Fibroblast of lung (primary cell): ENCODE results near the gene PRRG3. TPM values are rescaled to one million over a fixed set of nuclear protein-coding genes. Genes with fewer than 3 reads are reported as not detected.

ENCODE experiments used
- DNase-seq, 2 donors: peaks; one replicate each; pipeline versions ENCODE4 v3.0.0 to v3.0.0-alpha.2; 2010; ENCODE audit warnings: low read depth in 2 of 2
- H2AFZ ChIP-seq: 2 replicates; pipeline ENCODE4 v1.5.1; 2012; ENCODE audit warnings: low read length, control low read depth, inconsistent platforms
- H3K27ac ChIP-seq: 2 replicates; pipeline ENCODE4 v1.5.1; 2011; ENCODE audit warnings: low read length, control low read depth; ENCODE audit not compliant: insufficient read depth
- H3K27me3 ChIP-seq: 2 replicates; pipeline ENCODE4 v1.5.1; 2011; ENCODE audit warnings: mild to moderate bottlenecking, low read length; ENCODE audit not compliant: control insufficient read depth, insufficient read depth
- H3K36me3 ChIP-seq: 2 replicates; pipeline ENCODE4 v1.5.1; 2011; ENCODE audit warnings: low read length; ENCODE audit not compliant: control insufficient read depth, insufficient read depth
- H3K4me1 ChIP-seq: 2 replicates; pipeline ENCODE4 v1.5.1; 2011; ENCODE audit warnings: low read length; ENCODE audit not compliant: control insufficient read depth, insufficient read depth; ENCODE audit errors: extremely low read depth
- H3K4me2 ChIP-seq: 2 replicates; pipeline ENCODE4 v1.5.1; 2011; ENCODE audit warnings: low read length, control low read depth; ENCODE audit not compliant: insufficient read depth; ENCODE audit errors: extremely low read depth
- H3K4me3 ChIP-seq, 4 experiments: fragments of 200-600 bp in 1 of 4; sonication (generic) in 1 of 4; replicated peaks in 1 of 4; 2 replicates each; pipeline ENCODE4 v1.5.1; 2011 to 2016; ENCODE audit warnings: low read length in 4 of 4, low read depth in 3 of 4, mild to moderate bottlenecking in 3 of 4, control low read depth in 2 of 4, inconsistent platforms in 1 of 4, mixed read lengths in 1 of 4; ENCODE audit not compliant: insufficient read depth in 1 of 4; ENCODE audit errors: control extremely low read depth in 1 of 4
- H3K79me2 ChIP-seq: 2 replicates; pipeline ENCODE4 v1.5.1; 2012; ENCODE audit warnings: mild to moderate bottlenecking, low read length, inconsistent platforms; ENCODE audit not compliant: control insufficient read depth, insufficient read depth
- H3K9ac ChIP-seq: 2 replicates; pipeline ENCODE4 v1.5.1; 2011; ENCODE audit warnings: mild to moderate bottlenecking, low read length, control low read depth; ENCODE audit not compliant: insufficient read depth
- H3K9me3 ChIP-seq: 2 replicates; pipeline ENCODE4 v1.5.1; 2012; ENCODE audit warnings: low read depth, low read length; ENCODE audit not compliant: control insufficient read depth, insufficient read depth
- H4K20me1 ChIP-seq: 2 replicates; pipeline ENCODE4 v1.5.1; 2011; ENCODE audit warnings: low read length; ENCODE audit not compliant: control insufficient read depth, insufficient read depth; ENCODE audit errors: extremely low read depth
- EZH2 ChIP-seq: IDR thresholded peaks from 2 replicates; pipeline ENCODE4 v1.5.1; 2012; ENCODE audit warnings: low read length, control low read depth, mild to moderate bottlenecking; ENCODE audit errors: missing control alignments
- polyA plus RNA-seq, 2 donors: library from polyadenylated mRNA; depleted of rRNA in 1 of 2; stranded (reverse) in 1 of 2; unstranded in 1 of 2; fragments of >200 nt; gene quantifications; 2 replicates each; pipeline ENCODE4 v1.2.1, GENCODE V29; 2011 to 2012; ENCODE audit warnings: missing spikeins in 1 of 2
- total RNA-seq: library from RNA; depleted of rRNA; stranded (reverse); fragments of >200 nt; gene quantifications from 2 replicates; pipeline ENCODE4 v1.2.1, GENCODE V29; 2014
- TF ChIP-seq, protein P1 (sequence below), 2 donors: IDR thresholded peaks in 1 of 2; conservative IDR thresholded peaks in 1 of 2; 1 replicate in 1 of 2; 2 replicates in 1 of 2; pipeline ENCODE4 v1.5.1; 2011 to 2012; ENCODE audit warnings: low read length in 2 of 2, control low read depth in 1 of 2, inconsistent platforms in 1 of 2, low read depth in 1 of 2, mild to moderate bottlenecking in 1 of 2

PRRG3 gene
- total and polyA plus RNA-seq, 2 donors (not counting 1 experiment from before 2014, with no cell fraction given), result 0.66 TPM; not detected in 1

DNA sequence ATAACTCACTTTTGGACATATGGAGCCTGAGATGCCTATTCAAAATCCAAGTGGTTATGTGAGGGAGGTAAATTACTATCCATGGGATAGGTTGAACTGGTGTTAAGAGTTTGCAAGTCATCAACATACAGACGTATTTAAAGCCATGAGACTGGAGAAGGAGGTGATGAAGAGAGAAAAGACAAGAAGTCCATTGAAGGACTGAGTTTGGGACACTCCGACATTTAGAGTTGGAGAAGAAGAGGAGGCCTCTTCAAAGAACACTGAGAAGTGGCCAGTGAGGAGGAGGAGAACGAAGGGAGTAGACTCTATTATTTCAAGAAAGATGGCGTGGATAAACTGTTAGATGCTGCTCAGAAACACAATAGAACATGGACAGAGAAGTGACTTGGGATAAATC lies 39.2 kb downstream of the PRRG3 start, which contains the start of gene CNGA2:
Gene CNGA2 (plus strand): TSS at position 301 of the 400 bp plus-strand sequence. CDS start 3,738 bp downstream, outside the sequence.
- no peaks in the 10 kb centered on the region for H3K4me1 ChIP-seq
- no peak for TF ChIP-seq EZH2
- TF ChIP-seq, protein P1, sequence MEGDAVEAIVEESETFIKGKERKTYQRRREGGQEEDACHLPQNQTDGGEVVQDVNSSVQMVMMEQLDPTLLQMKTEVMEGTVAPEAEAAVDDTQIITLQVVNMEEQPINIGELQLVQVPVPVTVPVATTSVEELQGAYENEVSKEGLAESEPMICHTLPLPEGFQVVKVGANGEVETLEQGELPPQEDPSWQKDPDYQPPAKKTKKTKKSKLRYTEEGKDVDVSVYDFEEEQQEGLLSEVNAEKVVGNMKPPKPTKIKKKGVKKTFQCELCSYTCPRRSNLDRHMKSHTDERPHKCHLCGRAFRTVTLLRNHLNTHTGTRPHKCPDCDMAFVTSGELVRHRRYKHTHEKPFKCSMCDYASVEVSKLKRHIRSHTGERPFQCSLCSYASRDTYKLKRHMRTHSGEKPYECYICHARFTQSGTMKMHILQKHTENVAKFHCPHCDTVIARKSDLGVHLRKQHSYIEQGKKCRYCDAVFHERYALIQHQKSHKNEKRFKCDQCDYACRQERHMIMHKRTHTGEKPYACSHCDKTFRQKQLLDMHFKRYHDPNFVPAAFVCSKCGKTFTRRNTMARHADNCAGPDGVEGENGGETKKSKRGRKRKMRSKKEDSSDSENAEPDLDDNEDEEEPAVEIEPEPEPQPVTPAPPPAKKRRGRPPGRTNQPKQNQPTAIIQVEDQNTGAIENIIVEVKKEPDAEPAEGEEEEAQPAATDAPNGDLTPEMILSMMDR (conservative IDR thresholded peaks at IDR 0.05 in 1 of 2, IDR thresholded peaks at IDR 0.05 in 1 of 2; ENCODE audit: low read depth in 1 of 2, low read length in 2 of 2), result no peak
- no peaks in the 10 kb centered on the region for H3K79me2 ChIP-seq
- no peaks in the 10 kb centered on the region for H3K9me3 ChIP-seq
- no peak within 1 kb of the TSS for H3K4me3 ChIP-seq
- H3K9ac ChIP-seq, result no peak within 1 kb of the TSS
- H3K27ac ChIP-seq, result no peak within 1 kb of the TSS
- H4K20me1 ChIP-seq, result no peaks in the 10 kb centered on the region
- H3K36me3 ChIP-seq, result no peaks in the 10 kb centered on the region
- no peaks in the 10 kb centered on the region for H3K27me3 ChIP-seq
- H2AFZ ChIP-seq, result no peak within 1 kb of the TSS
- DNase-seq, result no peak
- H3K4me2 ChIP-seq, result no peak within 1 kb of the TSS

DNA sequence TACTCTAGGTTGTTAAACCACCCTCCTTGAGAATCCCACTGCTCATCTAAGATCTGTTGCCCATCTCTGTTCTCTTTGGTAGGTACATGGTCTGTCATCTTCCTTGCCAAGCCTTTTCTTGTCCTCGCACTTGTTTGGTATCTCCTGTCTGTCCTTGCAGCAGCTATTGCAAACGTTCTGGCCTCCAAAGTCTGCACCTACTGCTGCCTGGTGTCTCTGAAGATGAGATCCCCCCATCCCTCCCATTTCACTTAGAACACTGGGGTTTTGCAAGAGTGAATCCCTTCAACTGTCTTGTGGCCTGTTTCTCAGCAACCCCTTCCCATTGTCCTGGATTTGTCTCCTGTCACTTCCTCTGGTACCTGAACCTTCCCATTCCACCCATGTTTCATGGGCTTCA lies 40.0 kb downstream of the PRRG3 start:
- H2AFZ ChIP-seq, result no peak overlapping the region
- no peak overlapping the region for H3K4me2 ChIP-seq
- no peak overlapping the region for H3K9ac ChIP-seq
- H3K36me3 ChIP-seq, result no peaks in the 10 kb centered on the region
- H3K79me2 ChIP-seq, result no peaks in the 10 kb centered on the region
- no peak overlapping the region for H3K27ac ChIP-seq
- no peak overlapping the region for H3K4me3 ChIP-seq
- TF ChIP-seq, protein P1 (conservative IDR thresholded peaks at IDR 0.05 in 1 of 2, IDR thresholded peaks at IDR 0.05 in 1 of 2; ENCODE audit: low read depth in 1 of 2, low read length in 2 of 2), result no peak
- TF ChIP-seq EZH2, result no peak
- no peaks in the 10 kb centered on the region for H3K4me1 ChIP-seq
- DNase-seq, result no peak
- H4K20me1 ChIP-seq, result no peaks in the 10 kb centered on the region
- no peaks in the 10 kb centered on the region for H3K9me3 ChIP-seq
- H3K27me3 ChIP-seq, result no peaks in the 10 kb centered on the region

DNA sequence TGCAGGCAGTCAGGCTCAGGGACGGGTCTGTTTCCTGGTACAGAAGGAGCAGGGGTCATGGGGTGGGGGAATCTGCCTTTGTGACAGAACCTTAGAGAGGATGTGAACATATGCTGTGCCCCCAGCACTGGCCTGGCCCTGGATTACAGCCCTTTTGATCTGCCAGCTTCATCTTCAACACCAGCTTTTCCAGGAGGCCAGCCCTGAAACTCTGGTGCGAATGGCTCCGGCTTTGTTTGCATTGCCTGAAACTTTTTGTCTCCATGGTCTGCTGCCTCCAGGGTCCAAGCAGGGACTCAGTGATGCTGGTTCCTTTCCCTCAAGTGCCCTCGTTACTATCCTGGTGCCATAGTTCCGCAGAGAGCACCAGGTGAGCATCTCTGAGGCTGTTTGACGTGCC lies 41.4 kb downstream of the PRRG3 start:
- Histone ChIP-seq H2AFZ (no peak overlapping the region), H3K79me2 (no peaks in the 10 kb centered on the region), H3K4me1 (no peaks in the 10 kb centered on the region), H4K20me1 (no peaks in the 10 kb centered on the region), H3K9me3 (no peaks in the 10 kb centered on the region), H3K9ac (no peak overlapping the region), H3K4me3 (no peak overlapping the region), H3K27me3 (no peaks in the 10 kb centered on the region), H3K27ac (no peak overlapping the region), H3K4me2 (no peak overlapping the region), H3K36me3 (no peaks in the 10 kb centered on the region)
- no peak for DNase-seq
- TF ChIP-seq, protein P1 (conservative IDR thresholded peaks at IDR 0.05 in 1 of 2, IDR thresholded peaks at IDR 0.05 in 1 of 2; ENCODE audit: low read depth in 1 of 2, low read length in 2 of 2), result no peak
- TF ChIP-seq EZH2, result no peak
